GM18502 (cell line): ENCODE measurements around the gene PHACTR4.
A peak's percentile ranks its signal among the peaks of the same experiment; 100 is the strongest.
"Not testable (repeated sequence)": the region's sequence is repeated elsewhere in the genome, so short reads cannot be mapped to it uniquely, and the experiment has no call there.

Source experiments
- ATAC-seq: cut with Tn5 transposase; IDR thresholded peaks from one replicate; pipeline ENCODE4 v1.9.1; 2021; ENCODE audit warnings: mild to moderate bottlenecking; ENCODE audit not compliant: unreplicated experiment, poor library complexity

The PHACTR4 gene

GRCh38 chr1:28428012-28428411, 58.5 kb downstream of the PHACTR4 start:
- ATAC-seq: no peak

- ATAC-seq: no peak
These were observed 59.5 kb downstream of the PHACTR4 start for GRCh38 chr1:28428990-28429520.

GRCh38 chr1:28436211-28436769, 66.8 kb downstream of the PHACTR4 start:
- ATAC-seq: no peak

- ATAC-seq: no peak
These were observed 67.9 kb downstream of the PHACTR4 start for GRCh38 chr1:28437264-28437923.

- no peak for ATAC-seq
These were observed 68.6 kb downstream of the PHACTR4 start for GRCh38 chr1:28437924-28438699.

GRCh38 chr1:28439320-28439719, 69.8 kb downstream of the PHACTR4 start:
- no peak for ATAC-seq

- no peak for ATAC-seq
These were observed 72.1 kb downstream of the PHACTR4 start for GRCh38 chr1:28441674-28442073.

GRCh38 chr1:28443550-28443949, 74.0 kb downstream of the PHACTR4 start:
- ATAC-seq: no peak

GRCh38 chr1:28447679-28448078, 78.1 kb downstream of the PHACTR4 start:
- no peak for ATAC-seq

- not testable (repeated sequence) for ATAC-seq
These were observed 78.6 kb downstream of the PHACTR4 start for GRCh38 chr1:28448094-28448611.

GRCh38 chr1:28449904-28450303, 80.4 kb downstream of the PHACTR4 start:
- peak; percentile 44 for ATAC-seq

GRCh38 chr1:28450561-28450960, 81.0 kb downstream of the PHACTR4 start:
- no peak for ATAC-seq

- no peak for ATAC-seq
These were observed 81.5 kb downstream of the PHACTR4 start for GRCh38 chr1:28451011-28451410.

- ATAC-seq: no peak
These were observed 86.5 kb downstream of the PHACTR4 start for GRCh38 chr1:28456078-28456477.

- ATAC-seq: no peak
These were observed 88.1 kb downstream of the PHACTR4 start for GRCh38 chr1:28457678-28458077.

- no peak for ATAC-seq
These were observed 89.0 kb downstream of the PHACTR4 start for GRCh38 chr1:28458237-28459228.

GRCh38 chr1:28466226-28466778, 96.8 kb downstream of the PHACTR4 start:
- no peak for ATAC-seq

- ATAC-seq: no peak
These were observed 100.6 kb downstream of the PHACTR4 start for GRCh38 chr1:28470146-28470545.

- not testable (repeated sequence) for ATAC-seq
These were observed 110.0 kb downstream of the PHACTR4 start for GRCh38 chr1:28479497-28479896.

- no peak for ATAC-seq
These were observed 110.8 kb downstream of the PHACTR4 start for GRCh38 chr1:28480308-28480707.
